Body of pancreas (tissue), 4 donors: ENCODE data around the gene CDK16. TPM values are rescaled to one million over a fixed set of nuclear protein-coding genes. Genes with fewer than 3 reads are reported as not detected.

ENCODE experiments used
- ATAC-seq: fragments of 150-250 bp; one replicate; pipeline ENCODE4 v1.9.1; 2016
- DNase-seq, 4 donors: peaks; one replicate each; pipeline ENCODE4 v3.0.0-alpha.2; 2019
- H3K27ac ChIP-seq, 4 donors: fragments of 200-600 bp; sonication (generic); 1 replicate in 3 of 4; 2 replicates in 1 of 4; pipeline versions ENCODE4 v1.5.1 to v1.6.1; 2016 to 2019; ENCODE audit warnings: mild to moderate bottlenecking in 1 of 4, mixed read lengths in 1 of 4, moderate library complexity in 1 of 4
- H3K27me3 ChIP-seq, 2 donors: fragments of 200-600 bp; sonication (generic); one replicate each; pipeline ENCODE4 v1.6.0; 2016; ENCODE audit warnings: mild to moderate bottlenecking in 1 of 2
- H3K36me3 ChIP-seq, 2 donors: fragments of 200-600 bp; sonication (generic); replicated peaks in 1 of 2; 2 replicates each; pipeline ENCODE4 v1.5.1; 2016; ENCODE audit warnings: low read depth in 2 of 2; ENCODE audit not compliant: insufficient read depth in 1 of 2
- H3K4me1 ChIP-seq: fragments of 200-600 bp; sonication (generic); one replicate; pipeline ENCODE4 v1.6.0; 2016
- H3K4me3 ChIP-seq, 2 donors: fragments of 200-600 bp; sonication (generic); 1 replicate in 1 of 2; 2 replicates in 1 of 2; pipeline ENCODE4 v1.5.1; 2016 to 2019
- H3K9me3 ChIP-seq, 3 donors: fragments of 200-600 bp; sonication (generic); 1 replicate in 2 of 3; 2 replicates in 1 of 3; pipeline ENCODE4 v1.5.1; 2016
- POLR2A ChIP-seq, 3 donors: fragments of 450-650 bp; IDR thresholded peaks; one replicate each; pipeline ENCODE4 v1.6.1; 2016; ENCODE audit warnings: antibody characterized with exemption in 3 of 3, mild to moderate bottlenecking in 2 of 3
- WGBS, 2 donors: methylation state at CpG; one replicate each; pipeline ENCODE4 v1.1.5; 2017; 5-methylcytosine and 5-hydroxymethylcytosine counted together
- intact Hi-C: fragments of 100-400 bp; cut with DNase I; formaldehyde crosslinking; loops from one replicate; pipeline ENCODE4 v1.15.1; 2023
- total RNA-seq, 2 donors: library from RNA; depleted of rRNA; stranded (reverse); fragments of >200 nt; gene quantifications; one replicate each; pipeline ENCODE4 v1.1.0, GENCODE V29; 2016
- TF ChIP-seq, protein P1 (sequence below), 7 experiments: fragments of 450-650 bp in 4 of 7; fragments of 200-600 bp in 3 of 7; sonication (generic) in 3 of 7; IDR thresholded peaks; one replicate each; pipeline ENCODE4 v1.5.1; 2016 to 2019; ENCODE audit warnings: antibody characterized with exemption in 7 of 7

Gene CDK16
- total RNA-seq, 2 donors from 2014 or later, result 53.2 to 83.4 TPM

DNA sequence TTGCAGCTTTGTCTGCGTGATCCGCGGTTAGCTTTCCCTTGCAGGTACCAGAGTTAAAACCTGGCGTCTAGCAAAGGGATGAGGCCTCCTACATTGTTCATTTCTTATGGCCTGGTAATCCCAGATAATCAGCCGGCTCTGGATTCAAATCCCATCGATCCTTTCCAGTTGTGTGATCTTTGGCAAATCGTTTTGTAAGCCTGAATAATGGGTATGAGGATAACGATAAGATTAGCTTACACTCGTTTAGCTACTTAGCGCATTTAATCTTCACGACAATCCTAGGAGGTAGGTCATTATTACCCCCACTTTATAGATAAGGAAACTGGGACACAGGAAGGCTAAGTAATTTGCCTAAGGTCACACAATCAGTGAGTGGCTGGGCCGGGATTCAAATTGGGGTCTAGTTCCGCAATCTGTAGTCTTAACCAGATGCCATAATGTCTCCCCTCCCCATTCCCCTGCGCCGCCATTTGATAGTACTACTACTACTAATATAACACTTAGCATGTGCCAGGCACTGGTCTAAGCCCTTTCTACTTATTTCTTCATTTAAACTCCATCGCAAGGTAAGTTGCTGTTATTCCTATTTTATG is 26.6 kb upstream of the CDK16 start:
- Histone ChIP-seq H3K36me3 (no peaks in the 10 kb centered on the region), H3K27ac (no peak overlapping the region), H3K9me3 (no peaks in the 10 kb centered on the region), H3K27me3 (no peaks in the 10 kb centered on the region), H3K4me3 (no peak overlapping the region), H3K4me1 (peaks cover 38% of the 10 kb centered on the region)
- intact Hi-C loops, result no loop called here
- WGBS, 2 donors, result 36 to 57% methylated on average over 11 to 16 of the region's 16 CpGs
- no peak for DNase-seq
- TF ChIP-seq, protein P1, sequence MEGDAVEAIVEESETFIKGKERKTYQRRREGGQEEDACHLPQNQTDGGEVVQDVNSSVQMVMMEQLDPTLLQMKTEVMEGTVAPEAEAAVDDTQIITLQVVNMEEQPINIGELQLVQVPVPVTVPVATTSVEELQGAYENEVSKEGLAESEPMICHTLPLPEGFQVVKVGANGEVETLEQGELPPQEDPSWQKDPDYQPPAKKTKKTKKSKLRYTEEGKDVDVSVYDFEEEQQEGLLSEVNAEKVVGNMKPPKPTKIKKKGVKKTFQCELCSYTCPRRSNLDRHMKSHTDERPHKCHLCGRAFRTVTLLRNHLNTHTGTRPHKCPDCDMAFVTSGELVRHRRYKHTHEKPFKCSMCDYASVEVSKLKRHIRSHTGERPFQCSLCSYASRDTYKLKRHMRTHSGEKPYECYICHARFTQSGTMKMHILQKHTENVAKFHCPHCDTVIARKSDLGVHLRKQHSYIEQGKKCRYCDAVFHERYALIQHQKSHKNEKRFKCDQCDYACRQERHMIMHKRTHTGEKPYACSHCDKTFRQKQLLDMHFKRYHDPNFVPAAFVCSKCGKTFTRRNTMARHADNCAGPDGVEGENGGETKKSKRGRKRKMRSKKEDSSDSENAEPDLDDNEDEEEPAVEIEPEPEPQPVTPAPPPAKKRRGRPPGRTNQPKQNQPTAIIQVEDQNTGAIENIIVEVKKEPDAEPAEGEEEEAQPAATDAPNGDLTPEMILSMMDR (IDR thresholded peaks at IDR 0.05), result no peak
- TF ChIP-seq POLR2A (IDR thresholded peaks at IDR 0.05), result no peak
- ATAC-seq, result no peak

DNA sequence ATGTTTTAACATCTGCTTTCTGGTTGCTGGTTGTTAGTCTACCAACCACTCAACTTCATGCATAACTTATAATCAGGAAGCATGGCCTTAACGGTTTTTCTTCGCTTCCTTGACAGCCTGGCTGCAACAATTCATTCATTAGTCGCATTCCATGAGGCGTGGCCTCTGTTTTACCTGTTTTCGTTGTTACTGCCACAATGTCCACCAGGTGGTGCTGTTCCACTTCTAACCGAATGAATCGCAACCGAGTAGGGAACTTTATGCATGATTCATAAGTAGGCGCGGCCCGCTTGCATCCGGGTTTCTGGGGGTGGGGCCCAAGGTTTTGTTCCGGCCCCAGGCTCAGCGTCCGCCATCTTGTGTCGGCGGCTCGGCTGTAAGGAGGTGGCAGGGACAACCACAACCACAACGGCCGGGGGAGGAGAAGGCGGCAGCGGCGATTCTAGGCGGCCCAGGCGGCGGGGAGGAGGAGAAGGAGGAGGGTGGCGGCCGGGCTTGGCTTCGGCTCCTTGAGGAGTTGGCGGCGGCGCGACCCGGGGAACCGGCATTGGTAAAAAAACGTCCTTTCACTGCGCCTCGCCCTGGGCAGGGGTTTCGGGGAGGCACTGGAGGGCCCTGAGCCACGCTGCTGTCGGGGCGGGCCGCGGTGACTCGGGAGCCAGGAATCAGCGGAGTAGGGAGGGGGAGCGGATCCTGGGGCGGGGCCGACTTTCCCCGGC is 24.8 kb upstream of the CDK16 start, which contains the start of gene UBA1:
UBA1 (plus strand) TSS at position 355 of the 719 bp plus-strand sequence. CDS start 4,974 bp downstream, outside the sequence.
- peak within 1 kb of the TSS; percentile 72 to 92 (median 92) for H3K27ac ChIP-seq
- ATAC-seq, result peak; percentile 90
- no peaks in the 10 kb centered on the region for H3K36me3 ChIP-seq
- H3K9me3 ChIP-seq, result no peaks in the 10 kb centered on the region
- peaks cover 51% of the 10 kb centered on the region for H3K4me1 ChIP-seq
- intact Hi-C loops, result no loop called here
- TF ChIP-seq POLR2A (IDR thresholded peaks at IDR 0.05), result peak; percentile 73 to 89 (median 87)
- TF ChIP-seq, protein P1 (IDR thresholded peaks at IDR 0.05), result peak; percentile 39 to 99 (median 87)
- WGBS, 2 donors, result 1 to 8% methylated on average over 2 to 33 of the region's 50 CpGs
- H3K27me3 ChIP-seq, result no peaks in the 10 kb centered on the region
- DNase-seq, result peak; percentile 94 to 99 (median 96)
- peak within 1 kb of the TSS; percentile 28 to 62 for H3K4me3 ChIP-seq

DNA sequence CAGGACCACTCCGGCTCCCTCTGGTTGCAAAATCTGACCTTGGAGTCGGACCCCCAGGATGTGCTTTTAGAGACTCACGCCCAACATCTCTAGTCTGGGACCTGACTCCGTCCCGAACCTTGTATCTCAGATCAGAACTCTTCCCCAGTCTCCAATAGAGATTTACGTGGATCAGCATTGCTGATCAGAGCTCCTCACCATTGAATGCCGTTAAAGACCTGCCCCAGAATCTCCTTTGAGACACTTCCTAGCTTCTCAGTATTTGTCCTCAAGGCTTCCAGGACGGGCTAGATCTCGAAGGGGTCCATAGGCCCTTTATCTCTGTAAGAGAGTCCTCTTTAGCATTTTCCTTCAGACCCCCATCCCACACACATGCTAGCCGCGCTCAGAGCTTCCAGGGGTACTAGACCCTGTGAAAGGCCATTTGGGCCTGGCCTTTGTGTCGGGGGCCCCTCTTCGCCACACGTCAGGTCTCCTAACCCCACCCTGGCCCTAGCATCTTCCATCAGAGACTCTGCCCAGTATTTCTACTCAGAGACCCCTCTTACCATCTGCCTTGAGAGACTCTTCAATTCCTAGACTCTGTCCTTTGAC is 24.2 kb upstream of the CDK16 start:
- no peaks in the 10 kb centered on the region for H3K36me3 ChIP-seq
- no peaks in the 10 kb centered on the region for H3K27me3 ChIP-seq
- peak overlapping the region; percentile 28 to 62 for H3K4me3 ChIP-seq
- peak overlapping the region; percentile 72 to 92 (median 92) for H3K27ac ChIP-seq
- intact Hi-C loops, result no loop called here
- WGBS, 2 donors, result 4 to 8% methylated on average over 9 to 12 of the region's 14 CpGs
- no peaks in the 10 kb centered on the region for H3K9me3 ChIP-seq
- no peak for ATAC-seq
- H3K4me1 ChIP-seq, result peaks cover 51% of the 10 kb centered on the region
- TF ChIP-seq, protein P1 (IDR thresholded peaks at IDR 0.05), result no peak
- TF ChIP-seq POLR2A (IDR thresholded peaks at IDR 0.05), result no peak
- no peak for DNase-seq

DNA sequence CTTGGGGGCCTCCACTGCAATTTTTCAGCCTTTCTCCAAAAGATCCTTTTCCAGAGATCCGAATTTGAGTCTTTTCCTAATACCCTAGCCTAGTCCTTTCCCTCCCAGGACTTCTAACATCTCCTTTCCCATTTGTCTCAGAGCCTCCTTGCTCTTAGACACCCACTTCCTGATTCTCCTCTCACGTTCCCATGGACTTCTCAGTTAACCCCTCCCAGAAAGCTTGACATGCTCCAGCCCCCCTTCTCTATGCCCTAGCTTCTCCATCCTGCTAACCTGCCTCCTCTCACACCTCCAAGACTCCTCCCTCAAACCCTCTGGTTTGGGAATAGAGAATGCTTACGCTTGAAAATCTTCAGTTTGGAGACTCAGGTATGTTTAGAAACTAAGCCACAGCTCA is 22.4 kb upstream of the CDK16 start:
- no peak overlapping the region for H3K27ac ChIP-seq
- intact Hi-C loops, result no loop called here

More for the DNA sequence above, 22.4 kb upstream of the CDK16 start:
- DNase-seq, result no peak
- H3K9me3 ChIP-seq, result no peaks in the 10 kb centered on the region
- no peaks in the 10 kb centered on the region for H3K36me3 ChIP-seq
- WGBS, 2 donors, result 38 to 51% methylated on average over 3 of the region's 3 CpGs
- H3K4me1 ChIP-seq, result peaks cover 51% of the 10 kb centered on the region
- TF ChIP-seq, protein P1 (IDR thresholded peaks at IDR 0.05), result no peak
- no peak for TF ChIP-seq POLR2A (IDR thresholded peaks at IDR 0.05)
- ATAC-seq, result no peak
- no peak overlapping the region for H3K4me3 ChIP-seq
- no peaks in the 10 kb centered on the region for H3K27me3 ChIP-seq
